Stimulated activated CD8-positive, alpha-beta memory T cell treated with anti-CD3 and anti-CD28 coated beads, Interleukin-7, amount 100 ng/mL, for 4 hours (primary cell): ENCODE measurements around the gene BCL2A1.
"Not testable (repeated sequence)": the region's sequence is repeated elsewhere in the genome, so short reads cannot be mapped to it uniquely, and the experiment has no call there.

ENCODE experiments used
- DNase-seq, 2 donors: peaks; one replicate each; pipeline ENCODE4 v3.0.0-alpha.2; 2020; ENCODE audit warnings: low read depth in 2 of 2

The BCL2A1 gene

GRCh38 chr15:79960502-79961212, 10.3 kb downstream of the BCL2A1 start:
- DNase-seq, result no peak

GRCh38 chr15:79957741-79958140, 13.3 kb downstream of the BCL2A1 start:
- DNase-seq, result no peak

GRCh38 chr15:79956354-79956939, 14.5 kb downstream of the BCL2A1 start:
- no peak for DNase-seq

- no peak for DNase-seq
These were observed 16.3 kb downstream of the BCL2A1 start for GRCh38 chr15:79954661-79955060.

- DNase-seq, result no peak
These were observed 17.0 kb downstream of the BCL2A1 start for GRCh38 chr15:79953951-79954444.

- no peak for DNase-seq
These were observed 18.7 kb downstream of the BCL2A1 start for GRCh38 chr15:79952329-79952728.

GRCh38 chr15:79950247-79950646, 20.7 kb downstream of the BCL2A1 start:
- no peak for DNase-seq

GRCh38 chr15:79948761-79949160, 22.2 kb downstream of the BCL2A1 start:
- DNase-seq, result no peak

GRCh38 chr15:79948095-79948695, 22.8 kb downstream of the BCL2A1 start:
- no peak for DNase-seq

- DNase-seq, result no peak
These were observed 24.0 kb downstream of the BCL2A1 start for GRCh38 chr15:79947009-79947408.

- no peak for DNase-seq
These were observed 26.4 kb downstream of the BCL2A1 start for GRCh38 chr15:79944622-79945021.

GRCh38 chr15:79943820-79944219, 27.2 kb downstream of the BCL2A1 start:
- no peak for DNase-seq

- no peak for DNase-seq
These were observed 28.1 kb downstream of the BCL2A1 start for GRCh38 chr15:79942741-79943481.

- no peak for DNase-seq
These were observed 31.6 kb downstream of the BCL2A1 start for GRCh38 chr15:79939399-79939798.

GRCh38 chr15:79938143-79938542, 32.9 kb downstream of the BCL2A1 start:
- DNase-seq, result no peak

GRCh38 chr15:79935556-79936201, 35.3 kb downstream of the BCL2A1 start:
- DNase-seq, result not testable (repeated sequence)

- DNase-seq, result no peak
These were observed 37.8 kb downstream of the BCL2A1 start for GRCh38 chr15:79933231-79933630.

GRCh38 chr15:79932447-79932846, 38.5 kb downstream of the BCL2A1 start:
- DNase-seq, result no peak

GRCh38 chr15:79930516-79930915, 40.5 kb downstream of the BCL2A1 start:
- DNase-seq, result no peak

- no peak for DNase-seq
These were observed 41.6 kb downstream of the BCL2A1 start for GRCh38 chr15:79929412-79929811.

- not testable (repeated sequence) for DNase-seq
These were observed 44.9 kb downstream of the BCL2A1 start for GRCh38 chr15:79926116-79926515.

GRCh38 chr15:79924379-79924778, 46.6 kb downstream of the BCL2A1 start:
- no peak for DNase-seq
